ENCODE data around the gene SIVA1. TPM values are rescaled to one million over a fixed set of nuclear protein-coding genes. Genes with fewer than 3 reads are reported as not detected.

Gene SIVA1
- total and polyA plus RNA-seq, 9 of the 15 experiments (the other 6 are each of a cell fraction or from before 2014, with no cell fraction given) = 4.2 to 186 (median 54.2) TPM

- TF ChIP-seq, protein P1, sequence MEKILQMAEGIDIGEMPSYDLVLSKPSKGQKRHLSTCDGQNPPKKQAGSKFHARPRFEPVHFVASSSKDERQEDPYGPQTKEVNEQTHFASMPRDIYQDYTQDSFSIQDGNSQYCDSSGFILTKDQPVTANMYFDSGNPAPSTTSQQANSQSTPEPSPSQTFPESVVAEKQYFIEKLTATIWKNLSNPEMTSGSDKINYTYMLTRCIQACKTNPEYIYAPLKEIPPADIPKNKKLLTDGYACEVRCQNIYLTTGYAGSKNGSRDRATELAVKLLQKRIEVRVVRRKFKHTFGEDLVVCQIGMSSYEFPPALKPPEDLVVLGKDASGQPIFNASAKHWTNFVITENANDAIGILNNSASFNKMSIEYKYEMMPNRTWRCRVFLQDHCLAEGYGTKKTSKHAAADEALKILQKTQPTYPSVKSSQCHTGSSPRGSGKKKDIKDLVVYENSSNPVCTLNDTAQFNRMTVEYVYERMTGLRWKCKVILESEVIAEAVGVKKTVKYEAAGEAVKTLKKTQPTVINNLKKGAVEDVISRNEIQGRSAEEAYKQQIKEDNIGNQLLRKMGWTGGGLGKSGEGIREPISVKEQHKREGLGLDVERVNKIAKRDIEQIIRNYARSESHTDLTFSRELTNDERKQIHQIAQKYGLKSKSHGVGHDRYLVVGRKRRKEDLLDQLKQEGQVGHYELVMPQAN (IDR thresholded peaks at IDR 0.05; ENCODE audit: borderline replicate concordance) = no peak
- TF ChIP-seq, protein P2, sequence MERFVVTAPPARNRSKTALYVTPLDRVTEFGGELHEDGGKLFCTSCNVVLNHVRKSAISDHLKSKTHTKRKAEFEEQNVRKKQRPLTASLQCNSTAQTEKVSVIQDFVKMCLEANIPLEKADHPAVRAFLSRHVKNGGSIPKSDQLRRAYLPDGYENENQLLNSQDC (CRISPR knock-in tag; IDR thresholded peaks at IDR 0.05) = no peak
- no peak for TF ChIP-seq HOXB6 (CRISPR knock-in tag; IDR thresholded peaks at IDR 0.05; ENCODE audit: borderline replicate concordance)
- TF ChIP-seq RB1 (IDR thresholded peaks at IDR 0.05; ENCODE audit: low read depth) = 0 out of 2 replicates have a peak, but pooled peaks have one; percentile 36
- TF ChIP-seq EGR1 (conservative IDR thresholded peaks at IDR 0.05) = peak; percentile 66
- no peak for TF ChIP-seq CC2D1A (IDR thresholded peaks at IDR 0.05)
- no peak for TF ChIP-seq ZNF133 (CRISPR knock-in tag; IDR thresholded peaks at IDR 0.05)
- TF ChIP-seq, protein P3, sequence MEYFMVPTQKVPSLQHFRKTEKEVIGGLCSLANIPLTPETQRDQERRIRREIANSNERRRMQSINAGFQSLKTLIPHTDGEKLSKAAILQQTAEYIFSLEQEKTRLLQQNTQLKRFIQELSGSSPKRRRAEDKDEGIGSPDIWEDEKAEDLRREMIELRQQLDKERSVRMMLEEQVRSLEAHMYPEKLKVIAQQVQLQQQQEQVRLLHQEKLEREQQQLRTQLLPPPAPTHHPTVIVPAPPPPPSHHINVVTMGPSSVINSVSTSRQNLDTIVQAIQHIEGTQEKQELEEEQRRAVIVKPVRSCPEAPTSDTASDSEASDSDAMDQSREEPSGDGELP (CRISPR knock-in tag; IDR thresholded peaks at IDR 0.05; ENCODE audit: borderline replicate concordance) = peak; percentile 47
- no peak for TF ChIP-seq ZNF217 (CRISPR knock-in tag; IDR thresholded peaks at IDR 0.05)
- peak; percentile 95 for TF ChIP-seq CHD2 (IDR thresholded peaks at IDR 0.05; ENCODE audit: low read depth, low read length)
- 0 out of 2 replicates have a peak, but pooled peaks have one; percentile 45 for TF ChIP-seq ARID4B (CRISPR knock-in tag; IDR thresholded peaks at IDR 0.05)
- TF ChIP-seq ATF6 (CRISPR knock-in tag; IDR thresholded peaks at IDR 0.05) = no peak
- no peak for TF ChIP-seq ARID1B (IDR thresholded peaks at IDR 0.05)
- TF ChIP-seq ERF (CRISPR knock-in tag; IDR thresholded peaks at IDR 0.05) = no peak
- peak; percentile 15; the same call in 1 of the 2 replicates for TF ChIP-seq DPF2 (IDR thresholded peaks at IDR 0.05)
- TF ChIP-seq DDX20 (tag; IDR thresholded peaks at IDR 0.05; ENCODE audit: low read depth) = no peak
- TF ChIP-seq, protein P4, sequence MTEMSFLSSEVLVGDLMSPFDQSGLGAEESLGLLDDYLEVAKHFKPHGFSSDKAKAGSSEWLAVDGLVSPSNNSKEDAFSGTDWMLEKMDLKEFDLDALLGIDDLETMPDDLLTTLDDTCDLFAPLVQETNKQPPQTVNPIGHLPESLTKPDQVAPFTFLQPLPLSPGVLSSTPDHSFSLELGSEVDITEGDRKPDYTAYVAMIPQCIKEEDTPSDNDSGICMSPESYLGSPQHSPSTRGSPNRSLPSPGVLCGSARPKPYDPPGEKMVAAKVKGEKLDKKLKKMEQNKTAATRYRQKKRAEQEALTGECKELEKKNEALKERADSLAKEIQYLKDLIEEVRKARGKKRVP (CRISPR knock-in tag; IDR thresholded peaks at IDR 0.05) = no peak
Observed at GRCh38 chr14:104800015-104800770, 47.2 kb downstream of the SIVA1 start (continued).

Measured in K562 (cell line).